GM18870 (cell line): ENCODE results near the gene DNMT3B.
"Not testable (repeated sequence)": the region's sequence is repeated elsewhere in the genome, so short reads cannot be mapped to it uniquely, and the experiment has no call there.

Source experiments
- ATAC-seq: cut with Tn5 transposase; IDR thresholded peaks from one replicate; pipeline ENCODE4 v1.9.1; 2021; ENCODE audit warnings: moderate library complexity; ENCODE audit not compliant: unreplicated experiment

The DNMT3B gene

GRCh38 chr20:32762754-32763201 lies 593 bp downstream of the DNMT3B start:
- no peak for ATAC-seq

- no peak for ATAC-seq
These were observed 1.2 kb downstream of the DNMT3B start for GRCh38 chr20:32763202-32764004.

GRCh38 chr20:32764005-32764960 lies 2.1 kb downstream of the DNMT3B start:
- ATAC-seq: no peak

- not testable (repeated sequence) for ATAC-seq
These were observed 3.2 kb downstream of the DNMT3B start for GRCh38 chr20:32765230-32765875.

- ATAC-seq: no peak
These were observed 5.4 kb downstream of the DNMT3B start for GRCh38 chr20:32767418-32768198.

GRCh38 chr20:32772046-32772445 lies 9.9 kb downstream of the DNMT3B start:
- no peak for ATAC-seq

DNA sequence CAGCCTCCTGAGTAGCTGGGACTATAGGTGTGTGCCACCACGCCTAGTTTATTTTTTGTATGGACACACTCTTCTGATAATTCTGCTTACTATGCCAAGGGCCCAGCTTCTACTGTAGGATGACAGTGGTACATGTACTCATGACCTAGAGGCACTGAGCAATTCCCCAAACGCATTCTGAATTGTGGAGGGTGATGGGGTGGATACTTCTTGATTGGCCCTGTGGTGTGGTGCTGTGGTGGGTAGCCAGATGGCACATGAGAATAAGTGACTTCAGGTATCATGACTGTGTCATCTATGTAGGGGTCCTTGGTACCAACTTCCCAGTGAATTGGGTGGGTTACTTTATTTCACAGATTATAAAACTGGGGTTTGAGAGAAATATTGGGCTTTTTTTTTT lies 11.0 kb downstream of the DNMT3B start:
- ATAC-seq: no peak

DNA sequence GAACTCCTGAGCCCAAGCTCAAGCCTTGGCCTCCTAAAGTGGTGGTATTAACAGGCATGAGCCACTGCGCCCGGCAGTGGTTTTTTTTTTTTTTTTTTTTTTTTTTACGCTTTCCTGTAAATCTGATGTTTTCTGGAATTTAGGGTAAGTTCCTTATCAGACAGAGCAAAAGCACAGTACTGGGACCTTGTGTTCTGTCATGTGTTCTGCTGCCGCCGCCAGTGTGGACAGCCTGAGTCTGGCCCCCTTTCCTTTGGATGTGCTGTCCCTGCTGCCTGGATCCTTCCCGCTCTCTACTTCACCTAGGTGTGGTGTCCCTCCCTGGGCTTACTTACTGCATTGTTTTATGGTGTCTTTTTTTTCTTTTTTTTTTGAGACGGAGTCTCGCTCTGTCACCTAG lies 11.7 kb downstream of the DNMT3B start:
- ATAC-seq: no peak

DNA sequence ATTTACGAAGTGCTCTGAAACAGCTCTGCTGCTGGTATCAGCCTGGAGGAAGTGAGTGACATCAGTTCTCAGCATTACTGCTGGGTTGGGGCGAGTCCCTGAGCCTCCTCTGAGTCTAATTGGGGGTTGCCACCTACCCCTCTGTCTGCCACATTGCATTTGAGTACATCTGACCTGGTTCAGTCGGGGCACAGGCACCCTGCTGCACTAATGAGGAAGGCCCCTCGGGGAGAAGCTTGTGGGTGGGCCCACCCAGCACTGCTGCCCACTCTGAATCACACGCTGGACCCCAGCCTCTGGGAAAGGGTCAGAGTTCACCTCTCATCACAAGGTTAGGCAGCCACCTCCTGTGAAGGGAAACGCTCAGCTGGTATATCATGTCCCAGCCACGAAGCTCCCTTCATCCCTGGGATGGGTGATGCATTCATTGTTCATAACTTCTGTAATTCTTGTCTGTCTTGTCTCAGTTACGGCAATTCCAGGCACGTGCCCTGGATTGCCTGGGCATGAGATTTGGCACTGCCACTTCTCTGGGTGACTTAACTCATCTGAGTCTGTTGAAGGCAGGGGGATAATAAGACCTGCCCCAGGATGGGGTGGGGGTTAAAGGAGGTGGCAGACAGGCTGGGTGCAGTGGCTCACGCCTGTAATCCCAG lies 13.3 kb downstream of the DNMT3B start:
- no peak for ATAC-seq

- ATAC-seq: no peak
These were observed 15.2 kb downstream of the DNMT3B start for GRCh38 chr20:32777177-32777956.

GRCh38 chr20:32779500-32780211 lies 17.5 kb downstream of the DNMT3B start:
- no peak for ATAC-seq

DNA sequence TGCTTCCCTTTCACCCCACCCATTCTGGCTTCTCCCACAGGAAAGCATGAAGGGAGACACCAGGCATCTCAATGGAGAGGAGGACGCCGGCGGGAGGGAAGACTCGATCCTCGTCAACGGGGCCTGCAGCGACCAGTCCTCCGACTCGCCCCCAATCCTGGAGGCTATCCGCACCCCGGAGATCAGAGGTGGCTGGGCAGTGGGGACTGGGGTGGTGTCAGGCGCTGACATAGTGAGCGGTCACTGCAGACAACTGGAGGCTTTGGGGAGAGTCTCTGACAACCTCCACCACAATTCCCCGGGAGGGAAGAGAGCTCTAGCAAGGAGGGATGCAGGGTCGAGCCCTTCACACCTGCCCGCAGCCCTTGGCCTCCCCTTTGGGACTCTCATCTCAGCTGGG lies 18.1 kb downstream of the DNMT3B start:
- no peak for ATAC-seq

DNA sequence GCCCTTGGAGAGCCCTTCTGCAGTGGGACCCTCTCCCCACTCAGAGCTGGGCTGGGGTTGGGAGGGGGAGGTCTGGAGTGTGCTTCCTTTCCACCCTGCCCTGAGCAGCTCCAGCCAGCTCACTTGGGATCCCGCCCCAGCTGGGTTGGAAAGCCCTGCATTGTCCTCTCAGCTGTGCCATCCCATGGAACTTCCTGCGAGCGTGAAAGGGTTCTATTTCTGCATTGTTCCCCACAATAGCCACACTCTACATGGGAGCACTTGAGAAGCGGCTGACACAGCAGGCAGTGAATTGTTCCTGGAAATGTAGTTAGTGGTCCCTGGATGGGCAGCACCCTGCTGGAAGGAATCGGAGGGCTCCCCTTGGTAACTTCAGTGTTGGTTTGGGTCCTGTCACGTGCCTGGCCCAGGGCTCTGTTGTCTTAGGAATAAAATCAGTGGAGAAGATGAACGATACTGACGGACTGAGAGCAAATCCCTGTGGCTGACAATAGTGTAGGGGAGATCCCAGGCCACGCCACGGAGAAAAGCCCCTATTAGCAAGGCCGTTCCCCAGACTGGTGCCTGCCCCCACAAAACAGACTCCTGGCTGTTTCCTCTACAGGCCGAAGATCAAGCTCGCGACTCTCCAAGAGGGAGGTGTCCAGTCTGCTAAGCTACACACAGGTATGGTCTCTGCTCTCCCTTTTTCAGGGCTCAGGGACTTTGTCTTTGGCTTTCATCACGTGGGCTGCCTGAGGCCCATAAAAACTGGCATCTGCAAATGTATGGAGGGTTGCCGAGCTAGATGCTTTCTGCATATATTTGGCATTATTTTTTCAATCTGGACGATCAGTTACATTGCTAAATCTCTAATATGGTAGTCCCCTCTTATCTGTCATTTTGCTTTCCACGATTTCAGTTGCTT lies 18.8 kb downstream of the DNMT3B start:
- ATAC-seq: no peak

DNA sequence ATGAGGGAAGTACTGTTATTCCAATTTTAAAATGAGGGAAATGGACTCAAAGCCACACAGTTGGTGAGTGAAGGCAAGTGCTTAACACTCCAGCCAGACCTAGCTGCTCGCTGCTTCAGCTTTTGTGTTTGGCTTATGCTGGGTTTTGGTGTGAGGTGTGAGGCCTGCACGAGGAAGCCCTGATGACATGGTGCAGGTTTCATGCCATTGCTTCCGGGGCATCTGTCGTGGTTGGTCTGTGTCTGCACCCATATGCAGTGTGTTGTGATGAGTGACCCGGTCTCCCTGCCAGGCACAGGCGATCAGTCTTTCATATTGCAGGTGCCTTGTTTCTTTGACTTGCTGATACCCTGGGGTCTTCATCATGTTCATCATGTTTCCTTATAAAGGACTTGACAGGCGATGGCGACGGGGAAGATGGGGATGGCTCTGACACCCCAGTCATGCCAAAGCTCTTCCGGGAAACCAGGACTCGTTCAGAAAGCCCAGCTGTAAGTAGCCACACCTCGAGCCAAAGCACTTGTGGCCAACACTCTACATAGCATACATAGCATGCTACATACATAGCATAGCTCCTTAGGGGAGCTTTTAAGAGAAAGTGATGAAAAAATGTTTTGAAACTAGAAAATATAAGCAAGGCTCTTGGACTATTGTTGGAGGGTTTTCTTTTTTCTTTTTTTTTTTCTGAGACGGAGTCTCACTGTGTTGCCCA lies 22.3 kb downstream of the DNMT3B start:
- no peak for ATAC-seq

- no peak for ATAC-seq
These were observed 24.0 kb downstream of the DNMT3B start for GRCh38 chr20:32786059-32786760.

- no peak for ATAC-seq
These were observed 25.0 kb downstream of the DNMT3B start for GRCh38 chr20:32787168-32787567.
